HG02642 (cell line): ENCODE results near the gene EVL.
A peak's percentile ranks its signal among the peaks of the same experiment; 100 is the strongest.

Experiments used
- ATAC-seq: cut with Tn5 transposase; IDR thresholded peaks from one replicate; pipeline ENCODE4 v1.9.1; 2021; ENCODE audit warnings: mild to moderate bottlenecking; ENCODE audit not compliant: unreplicated experiment, poor library complexity

EVL gene

DNA sequence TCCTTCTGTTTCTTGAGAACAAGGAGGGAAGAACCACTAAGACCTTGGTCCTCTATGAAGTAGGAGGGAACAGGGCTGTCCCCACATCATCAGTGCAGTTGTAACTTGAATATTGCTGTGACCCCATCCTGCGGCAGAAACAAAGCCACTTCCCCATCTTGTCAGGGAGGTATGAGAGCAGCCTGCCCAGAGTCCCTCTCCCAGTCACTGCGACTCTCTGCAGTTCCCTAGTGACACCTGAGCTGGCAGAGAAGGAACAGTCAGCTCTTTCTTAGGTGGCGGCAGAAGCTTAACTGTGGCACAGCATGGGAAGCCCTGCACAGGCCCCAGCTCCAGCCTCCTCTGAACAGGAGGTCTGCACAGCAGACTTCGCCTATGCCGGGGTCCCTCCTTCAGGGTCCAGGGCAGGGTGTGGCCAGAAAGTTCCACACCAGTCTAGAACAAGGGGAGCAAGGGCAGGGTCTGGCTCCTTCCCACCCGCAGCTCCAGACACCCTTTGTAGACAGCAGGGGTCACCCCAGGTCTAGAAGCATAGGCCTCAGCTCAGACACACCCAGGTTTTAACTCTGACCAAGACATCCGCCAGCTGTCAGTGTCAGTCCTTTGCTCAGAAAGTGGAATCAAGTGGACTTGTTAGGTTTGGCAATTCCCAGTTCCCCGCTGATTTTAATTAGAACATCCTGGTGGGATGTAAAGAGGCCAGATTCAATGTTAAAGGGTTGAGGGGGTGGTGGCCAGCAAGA is 57.4 kb downstream of the EVL start:
- ATAC-seq = no peak

DNA sequence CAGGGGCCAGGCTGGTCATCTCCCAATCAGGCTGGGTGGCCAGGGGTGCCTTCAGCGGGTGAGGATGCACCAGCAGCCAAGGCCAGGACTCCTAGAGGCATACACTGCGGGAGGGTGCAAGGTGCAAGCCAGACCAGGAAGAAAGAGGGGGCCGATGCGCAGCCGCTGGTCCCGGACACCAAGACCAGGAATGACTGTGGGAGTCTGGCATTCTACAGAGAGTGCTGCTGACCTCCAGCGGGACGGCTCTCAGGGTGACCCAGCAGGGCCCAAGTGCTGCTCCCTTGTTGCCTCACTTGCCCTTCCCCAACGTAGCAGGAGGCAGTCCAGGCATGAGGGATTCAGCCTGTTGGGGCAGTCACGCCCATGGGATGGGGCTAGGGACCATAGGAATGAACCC is 58.4 kb downstream of the EVL start:
- ATAC-seq = no peak

DNA sequence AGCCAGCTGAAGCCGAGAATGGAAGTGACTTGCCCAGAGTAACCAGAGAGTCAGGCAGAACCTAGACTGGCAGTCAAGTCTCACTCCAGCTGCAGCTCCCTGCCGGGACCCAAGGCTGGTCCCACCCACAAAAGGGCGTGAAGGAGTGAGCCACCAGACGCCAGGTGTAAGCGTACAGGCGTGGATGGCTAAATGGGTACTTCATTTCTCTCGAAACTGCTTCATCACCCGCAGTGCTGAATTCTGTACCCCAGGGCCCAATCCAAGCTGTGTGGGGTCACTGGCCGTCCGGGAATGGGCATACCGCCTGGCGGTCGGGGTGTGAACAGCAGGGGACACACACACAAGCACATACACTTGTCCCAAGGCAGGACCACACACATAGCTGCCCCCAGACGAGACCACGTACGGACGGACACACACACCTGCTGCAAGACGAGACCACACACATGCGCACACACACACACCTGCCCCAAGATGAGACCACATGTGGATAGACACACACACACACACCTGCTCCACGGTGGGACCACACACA is 59.4 kb downstream of the EVL start:
- no peak for ATAC-seq

DNA sequence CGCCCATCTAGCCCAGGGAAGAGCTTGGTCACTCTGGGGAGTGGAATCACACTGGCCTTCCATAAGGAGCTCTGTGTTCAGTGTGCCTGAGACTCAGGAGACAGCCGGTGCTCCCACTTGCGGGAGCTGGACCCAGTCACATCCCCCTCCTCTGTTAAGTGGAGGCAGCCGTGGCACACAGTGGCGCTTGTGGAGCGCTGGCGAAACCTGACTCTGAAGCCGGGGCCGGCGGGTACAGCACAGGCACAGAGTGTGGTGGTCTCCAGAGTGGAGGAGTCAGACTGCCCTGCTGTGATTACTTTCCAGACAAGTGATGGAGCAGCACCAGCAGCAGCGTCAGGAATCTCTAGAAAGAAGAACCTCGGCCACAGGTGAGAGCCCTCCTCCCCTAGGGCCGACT is 61.2 kb downstream of the EVL start:
- no peak for ATAC-seq

DNA sequence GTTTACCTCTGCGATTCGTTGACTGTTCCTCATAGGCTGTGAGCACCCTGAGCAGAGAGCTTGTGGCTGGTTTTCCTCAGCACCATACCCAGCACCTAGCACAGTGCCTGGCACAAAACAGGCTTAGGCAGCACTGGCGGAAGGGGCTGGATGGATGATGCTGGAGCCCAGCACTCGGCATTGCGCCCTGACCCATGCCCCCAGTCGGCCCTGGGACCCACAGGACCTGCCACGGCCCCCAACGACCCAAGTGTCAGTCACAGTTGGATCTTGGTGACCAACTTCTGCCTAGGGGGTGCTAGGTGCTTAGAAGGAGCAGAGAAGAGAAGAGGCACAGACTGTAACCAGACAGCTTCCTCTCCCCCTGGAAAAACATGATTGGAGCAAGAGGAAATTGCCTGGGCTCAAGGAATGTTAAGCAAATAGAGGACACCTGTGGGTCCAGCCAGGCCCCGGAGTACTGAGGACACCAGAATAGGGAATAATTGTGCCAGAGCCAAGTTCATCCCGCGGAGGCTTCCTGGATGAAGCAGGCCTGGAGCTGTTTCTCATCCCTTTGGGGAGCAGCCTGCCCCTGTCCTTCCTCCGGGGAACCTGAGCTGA is 62.7 kb downstream of the EVL start:
- no peak for ATAC-seq

DNA sequence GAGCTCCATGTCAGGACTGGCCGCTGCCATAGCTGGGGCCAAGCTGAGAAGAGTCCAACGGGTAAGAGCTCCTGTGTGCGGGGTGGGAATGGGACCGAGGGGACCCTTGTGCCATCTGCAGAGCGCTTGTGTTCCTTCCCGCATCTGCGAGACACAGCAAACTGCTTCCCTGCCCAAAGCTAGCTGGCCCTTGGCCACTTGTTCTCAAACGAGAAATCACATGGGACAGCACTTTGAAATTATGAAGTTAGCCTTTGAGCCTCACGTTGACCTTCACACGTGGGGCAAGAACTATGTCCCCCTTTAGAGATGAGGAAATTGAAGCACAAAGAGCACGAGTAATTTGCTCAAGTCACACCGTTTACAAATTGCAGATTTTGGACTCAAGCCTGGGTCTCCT is 63.5 kb downstream of the EVL start:
- no peak for ATAC-seq

DNA sequence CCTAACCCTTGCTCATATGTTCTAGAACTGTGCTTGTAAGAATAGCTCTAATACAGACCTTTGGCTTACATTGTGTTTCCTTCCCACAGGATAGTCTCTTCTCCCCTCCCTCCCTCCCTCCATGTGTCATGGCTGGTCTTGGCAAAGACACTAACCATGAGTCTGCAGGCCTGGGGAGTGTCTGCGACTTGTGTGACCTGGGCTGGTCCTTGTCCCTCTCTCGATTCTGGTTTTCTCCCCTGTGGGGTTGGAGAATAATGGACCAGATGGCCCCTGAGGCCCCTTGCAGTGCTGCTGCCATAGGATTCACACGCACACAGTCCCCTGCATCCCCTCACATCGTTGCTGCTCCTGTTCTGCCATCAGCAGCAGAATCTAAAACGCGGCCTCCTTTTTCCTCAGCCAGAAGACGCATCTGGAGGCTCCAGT is 64.0 kb downstream of the EVL start:
- no peak for ATAC-seq

DNA sequence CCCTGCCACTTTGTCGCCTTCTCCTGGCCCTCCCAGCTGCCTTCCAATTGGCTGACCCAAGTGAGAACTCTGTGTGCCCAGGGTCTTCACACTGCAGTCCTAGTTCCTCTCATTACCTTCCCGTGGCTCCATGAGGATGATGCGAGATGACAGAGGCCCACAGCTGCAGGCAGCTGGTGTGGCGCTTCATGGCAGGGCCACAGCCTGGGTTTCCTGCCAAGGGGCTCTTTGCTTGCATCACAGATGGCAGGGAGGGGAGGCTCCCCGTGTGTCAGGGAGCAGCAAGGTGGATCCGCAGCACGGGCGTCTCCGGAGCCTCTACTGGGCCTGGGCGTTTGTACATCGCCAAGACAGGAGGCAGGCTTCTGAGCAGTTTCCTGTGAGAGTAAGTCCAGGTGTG is 65.3 kb downstream of the EVL start:
- no peak for ATAC-seq

DNA sequence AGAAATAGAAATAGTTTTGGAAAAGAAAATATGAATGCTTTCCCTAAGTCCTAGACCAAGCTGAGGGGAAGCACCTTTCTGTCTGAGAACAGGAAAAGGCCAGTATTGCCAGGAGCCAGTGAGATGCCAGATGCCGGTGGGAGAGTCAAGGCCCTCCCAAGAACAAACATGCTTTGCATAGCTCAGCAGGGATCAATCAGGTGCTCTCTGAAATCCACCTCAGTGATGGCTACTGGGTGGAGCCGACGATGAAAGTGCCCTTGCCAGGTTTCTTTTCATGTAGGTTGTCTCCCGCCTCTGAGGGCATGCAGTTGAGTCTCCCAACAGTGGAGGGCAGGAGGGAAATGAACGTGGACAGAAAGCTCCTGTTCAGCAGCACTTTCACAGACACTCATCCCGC is 66.0 kb downstream of the EVL start:
- ATAC-seq = no peak

DNA sequence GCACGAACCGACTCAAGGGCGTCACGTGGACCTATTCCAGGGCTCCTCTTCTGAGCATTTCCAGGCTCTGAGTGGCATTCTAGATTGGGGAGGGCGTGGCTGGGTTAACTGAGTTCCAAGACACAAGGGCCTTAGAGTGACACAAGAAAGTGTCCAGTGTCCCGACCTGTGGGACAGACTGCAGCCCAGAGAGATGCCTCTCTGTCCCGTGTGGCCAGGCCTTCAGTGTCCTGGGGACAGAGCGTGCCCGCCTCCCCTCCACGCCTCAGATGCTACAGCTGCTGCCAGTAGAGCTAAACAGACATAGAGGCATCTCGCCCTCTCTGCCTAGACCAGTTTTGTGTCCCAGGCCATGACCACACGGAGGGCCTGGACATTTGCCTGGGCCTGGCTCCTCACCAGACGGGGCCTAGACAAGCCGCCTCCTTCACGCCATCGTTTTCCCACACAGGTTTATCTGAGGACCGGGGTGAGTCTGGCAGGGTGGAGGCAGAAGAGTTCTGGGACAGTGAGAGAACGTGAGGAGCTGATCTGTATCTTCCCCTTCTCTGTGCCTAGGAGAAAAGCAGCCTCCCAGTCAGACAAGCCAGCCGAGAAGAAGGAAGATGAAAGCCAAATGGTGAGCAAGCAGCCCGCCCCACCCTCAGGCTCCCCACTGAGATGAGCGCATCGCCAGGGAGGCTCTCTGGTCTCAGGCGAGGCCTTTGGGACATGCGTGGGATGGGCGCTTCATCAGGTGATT is 67.1 kb downstream of the EVL start:
- ATAC-seq = no peak

DNA sequence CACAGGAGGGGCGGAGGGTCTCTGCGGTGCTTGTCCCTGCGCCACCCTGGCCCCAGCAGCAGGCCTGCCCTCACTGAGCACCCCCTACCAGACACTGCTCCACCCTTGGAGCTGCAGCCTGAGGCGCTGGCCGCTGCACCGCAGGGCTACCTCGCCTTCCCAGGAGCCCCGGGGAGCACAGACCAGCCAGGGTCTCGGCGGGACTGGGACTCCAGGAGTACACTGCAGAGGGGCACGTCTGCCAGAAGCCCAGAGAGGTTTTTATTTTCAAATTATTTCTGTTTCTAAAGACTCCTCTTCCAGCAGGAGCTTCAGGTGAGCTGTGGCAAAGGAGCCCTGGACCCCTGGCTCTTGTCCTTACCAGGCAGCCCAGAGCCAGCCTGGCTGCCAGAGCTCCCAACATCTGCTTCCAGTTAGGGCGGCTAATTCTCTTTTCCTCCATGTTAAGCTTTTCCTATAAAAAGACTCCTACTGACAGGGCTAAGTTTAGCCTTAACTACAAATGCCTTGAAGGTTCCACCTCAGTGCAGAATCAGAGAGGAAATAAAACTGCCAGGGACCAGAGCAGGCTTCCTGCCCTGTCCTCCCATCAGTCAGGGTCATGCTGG is 67.8 kb downstream of the EVL start:
- no peak for ATAC-seq

DNA sequence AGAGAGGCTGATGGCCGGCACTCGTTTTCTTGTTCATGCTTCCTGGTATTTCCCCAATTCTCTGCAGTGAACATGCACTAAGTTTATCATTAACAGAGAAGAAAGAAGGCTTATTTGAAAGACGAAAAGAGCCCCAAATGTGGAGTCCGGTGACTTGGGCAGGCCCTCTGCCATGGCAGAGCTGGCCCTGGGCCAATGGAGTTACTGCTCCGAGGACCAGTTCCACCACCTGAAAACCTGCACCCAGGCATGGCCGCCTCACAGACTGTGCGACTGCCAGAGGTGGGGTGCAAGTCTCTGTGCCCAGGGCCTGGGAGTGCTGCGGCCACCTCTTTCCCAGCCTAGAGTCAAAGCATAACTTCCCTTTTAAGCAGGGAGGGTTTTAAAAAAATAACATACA is 69.4 kb downstream of the EVL start:
- ATAC-seq = no peak

DNA sequence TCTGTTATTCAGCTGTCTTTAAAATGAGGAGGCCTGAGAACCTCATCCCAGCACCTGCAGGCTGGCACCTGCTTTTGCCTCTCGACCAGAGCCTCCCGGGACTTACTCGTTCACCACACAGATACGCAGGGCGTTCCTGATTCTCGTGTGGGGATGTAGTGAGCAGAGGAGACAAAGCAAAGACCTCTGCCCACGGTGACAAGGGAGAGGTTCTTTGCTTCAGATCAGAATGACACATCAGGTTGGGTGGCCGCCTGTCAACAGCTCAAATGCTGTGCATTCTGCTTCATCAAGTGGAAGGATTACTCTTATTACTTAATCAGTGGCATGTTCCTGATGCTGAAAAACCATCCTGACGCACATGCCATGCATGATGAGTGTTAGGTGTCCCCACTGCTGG is 69.9 kb downstream of the EVL start:
- ATAC-seq = no peak

DNA sequence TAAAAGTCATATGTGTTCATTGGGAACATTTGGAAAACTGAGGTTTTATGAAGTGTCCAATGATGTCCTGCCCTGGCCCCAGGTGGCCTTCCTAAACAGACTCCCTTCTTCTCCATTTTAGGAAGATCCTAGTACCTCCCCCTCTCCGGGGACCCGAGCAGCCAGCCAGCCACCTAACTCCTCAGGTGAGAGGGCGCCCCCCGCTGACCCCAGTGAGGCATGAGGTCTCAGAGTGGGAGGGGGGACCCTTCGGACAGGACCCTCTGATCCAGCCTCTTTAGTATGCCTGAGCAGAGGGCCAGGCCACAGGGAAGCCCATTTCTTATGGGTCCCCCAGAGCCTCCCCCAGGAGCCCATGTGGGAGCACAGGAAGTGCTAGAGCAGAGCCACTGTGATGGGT is 70.6 kb downstream of the EVL start:
- ATAC-seq = no peak

DNA sequence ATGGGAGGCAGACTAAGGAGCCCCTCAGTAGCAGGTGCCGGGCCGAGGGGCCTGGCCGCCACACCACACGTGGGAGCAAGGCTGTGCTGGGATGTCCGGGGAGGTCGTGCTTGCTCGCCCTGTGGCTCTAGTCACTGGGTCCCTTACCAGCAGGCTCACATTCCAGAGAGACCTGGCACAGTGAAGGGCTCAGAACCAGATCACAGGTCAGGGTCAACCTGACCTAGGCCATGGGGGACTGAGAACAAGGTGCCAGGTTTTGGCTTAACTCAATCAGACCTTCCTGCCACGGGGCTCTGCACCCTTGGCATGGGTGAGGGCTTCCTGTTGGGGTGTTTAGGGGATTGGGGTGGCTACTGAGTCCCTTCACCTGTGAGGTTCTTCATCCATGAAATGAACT is 72.0 kb downstream of the EVL start:
- no peak for ATAC-seq

DNA sequence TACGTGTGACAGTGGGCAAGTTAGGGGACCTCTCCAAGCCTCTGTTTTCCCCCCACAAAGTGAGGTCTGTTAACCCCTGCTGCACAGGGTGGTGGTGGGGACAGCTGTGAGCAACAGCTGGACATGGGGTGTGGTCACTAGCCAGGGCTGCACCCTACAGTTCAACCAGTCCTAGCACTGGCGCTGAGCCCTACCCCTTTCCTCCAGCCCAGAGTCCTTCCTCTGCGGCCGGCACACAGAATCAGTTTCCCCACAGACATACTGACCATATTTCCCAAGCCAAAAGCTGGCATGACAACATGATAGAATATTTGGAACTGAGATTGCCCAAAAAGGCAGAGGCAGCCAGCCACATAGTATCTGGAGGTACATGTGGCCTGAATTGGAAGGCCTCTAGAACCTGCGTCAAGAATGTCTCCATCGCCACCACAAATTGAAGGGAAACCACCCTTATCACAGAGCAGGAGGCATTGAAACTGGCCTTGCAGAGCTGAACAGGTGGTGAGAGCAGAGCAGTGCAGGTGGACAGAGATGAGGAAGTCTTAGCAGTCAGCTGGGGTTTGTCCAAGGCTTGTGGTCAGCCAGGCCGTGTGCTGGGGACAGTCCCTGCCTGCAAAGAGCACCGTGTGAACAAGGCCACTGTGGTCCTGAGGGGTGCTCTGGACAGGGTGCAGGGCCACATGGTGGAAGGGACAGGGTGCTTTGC is 73.0 kb downstream of the EVL start:
- ATAC-seq = peak; percentile 47

DNA sequence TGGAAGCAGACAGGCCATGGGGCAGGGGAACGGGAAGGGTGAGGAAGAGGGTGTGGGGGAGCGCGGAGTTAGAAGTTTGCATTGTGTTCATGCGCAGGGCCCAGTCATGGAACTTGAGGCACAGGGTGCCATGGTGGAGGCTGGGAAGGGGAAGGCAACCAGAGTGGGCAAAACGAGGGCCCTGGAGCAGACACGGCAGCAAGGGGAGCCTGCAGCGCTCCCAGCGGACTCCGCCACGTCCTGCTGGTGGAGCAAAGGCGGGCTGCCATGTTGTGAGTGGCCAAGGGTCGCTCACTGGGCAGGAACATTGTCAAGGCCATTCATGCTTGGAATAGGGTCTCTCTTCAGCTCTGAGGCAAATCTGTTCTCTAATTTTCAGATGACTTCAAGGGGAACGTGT is 73.7 kb downstream of the EVL start:
- ATAC-seq = no peak

DNA sequence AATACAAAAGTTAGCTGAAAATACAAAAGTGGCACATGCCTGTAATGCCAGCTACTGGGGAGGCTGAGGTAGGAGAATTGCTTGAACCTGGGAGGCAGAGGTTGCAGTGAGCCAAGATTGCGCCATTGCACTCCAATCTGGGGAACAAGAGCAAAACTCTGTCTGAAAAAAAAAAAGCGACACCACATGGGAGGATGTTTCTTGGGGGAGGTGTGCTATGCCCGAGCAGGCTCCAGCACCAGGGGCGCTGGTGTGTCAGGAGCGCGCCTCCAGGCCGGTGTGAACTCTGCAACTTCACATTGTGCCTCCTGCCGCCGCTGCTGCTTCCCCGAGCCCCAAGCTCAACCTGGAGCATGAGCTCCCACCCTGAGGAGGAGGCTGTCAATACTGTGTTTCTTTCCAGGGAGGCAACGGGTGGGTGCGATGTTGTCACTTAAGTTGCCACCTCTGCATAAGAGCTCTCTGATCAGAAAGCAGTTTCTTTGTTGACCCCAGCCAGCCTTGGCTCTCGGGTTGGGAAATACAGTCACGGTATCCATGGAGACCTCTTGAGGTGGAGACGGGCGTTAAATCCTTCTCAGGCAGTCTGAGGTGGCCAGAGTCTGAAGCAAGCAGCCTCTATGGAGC is 75.3 kb downstream of the EVL start:
- ATAC-seq = no peak

DNA sequence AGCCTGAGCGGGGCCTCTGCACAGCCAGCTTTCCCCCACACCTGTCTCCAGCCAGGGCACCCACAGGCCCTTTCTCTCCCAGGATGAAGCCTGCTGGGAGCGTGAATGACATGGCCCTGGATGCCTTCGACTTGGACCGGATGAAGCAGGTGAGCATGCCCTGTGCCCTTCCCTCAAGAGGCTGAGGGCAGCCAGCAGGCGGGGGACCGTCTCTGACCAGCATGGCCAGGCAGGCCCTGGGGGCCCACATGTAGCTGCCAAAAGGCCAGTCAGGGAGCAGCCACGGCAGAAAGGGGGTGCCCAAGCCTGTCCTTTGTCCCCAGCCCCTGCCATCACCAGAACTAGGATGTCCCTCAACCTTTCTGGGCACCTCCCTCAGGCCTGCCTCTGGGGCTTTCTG is 75.9 kb downstream of the EVL start:
- ATAC-seq = no peak
